ENCODE measurements around the gene SMKR1.

DNA sequence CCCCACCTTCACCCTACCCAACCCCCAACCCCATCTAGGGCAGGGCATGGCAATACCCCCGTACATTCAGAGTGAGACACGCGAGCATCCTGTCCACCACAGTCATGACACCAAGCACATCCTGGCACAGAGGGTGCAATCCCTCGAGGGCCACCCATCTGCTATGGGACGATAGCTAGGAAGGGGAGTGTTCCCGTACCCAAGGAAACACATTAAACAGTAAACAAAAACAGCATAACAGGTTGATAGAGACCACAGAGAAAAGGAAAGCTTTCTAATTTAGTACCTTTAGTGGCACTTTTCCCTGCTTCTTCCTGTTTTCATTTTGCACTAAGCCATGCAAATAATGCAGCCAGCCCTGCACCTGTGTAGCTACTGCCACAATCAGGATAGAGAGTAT, 2.3 kb upstream of the SMKR1 start:
- TF ChIP-seq POLR2A (IDR thresholded peaks at IDR 0.05): no peak
- TF ChIP-seq, protein P1, sequence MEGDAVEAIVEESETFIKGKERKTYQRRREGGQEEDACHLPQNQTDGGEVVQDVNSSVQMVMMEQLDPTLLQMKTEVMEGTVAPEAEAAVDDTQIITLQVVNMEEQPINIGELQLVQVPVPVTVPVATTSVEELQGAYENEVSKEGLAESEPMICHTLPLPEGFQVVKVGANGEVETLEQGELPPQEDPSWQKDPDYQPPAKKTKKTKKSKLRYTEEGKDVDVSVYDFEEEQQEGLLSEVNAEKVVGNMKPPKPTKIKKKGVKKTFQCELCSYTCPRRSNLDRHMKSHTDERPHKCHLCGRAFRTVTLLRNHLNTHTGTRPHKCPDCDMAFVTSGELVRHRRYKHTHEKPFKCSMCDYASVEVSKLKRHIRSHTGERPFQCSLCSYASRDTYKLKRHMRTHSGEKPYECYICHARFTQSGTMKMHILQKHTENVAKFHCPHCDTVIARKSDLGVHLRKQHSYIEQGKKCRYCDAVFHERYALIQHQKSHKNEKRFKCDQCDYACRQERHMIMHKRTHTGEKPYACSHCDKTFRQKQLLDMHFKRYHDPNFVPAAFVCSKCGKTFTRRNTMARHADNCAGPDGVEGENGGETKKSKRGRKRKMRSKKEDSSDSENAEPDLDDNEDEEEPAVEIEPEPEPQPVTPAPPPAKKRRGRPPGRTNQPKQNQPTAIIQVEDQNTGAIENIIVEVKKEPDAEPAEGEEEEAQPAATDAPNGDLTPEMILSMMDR (IDR thresholded peaks at IDR 0.05): no peak

All from adrenal gland (tissue), 5 donors.